GM12878 (cell line): ENCODE data around the gene LLPH. TPM values are rescaled to one million over a fixed set of nuclear protein-coding genes. Genes with fewer than 3 reads are reported as not detected.

Experiments used
- ATAC-seq: fragments of 200-7000 bp; cut with Tn5 transposase; 3 replicates; pipeline ENCODE4 v1.9.1; 2020; ENCODE audit warnings: mild to moderate bottlenecking, moderate library complexity
- BruUV-seq: library from RNA; stranded (reverse); fragments of 400-500 nt; replicated peaks from 2 replicates; lab custom pipeline; 2021; lab: Mats Ljungman, UMichigan
- CTCF ChIA-PET: fragments of 300-600 bp; sonication (Branson Sonifier 250); formaldehyde crosslinking; extraction: SDS; loops from one replicate; lab custom pipeline; 2021; ENCODE audit warnings: inconsistent platforms; lab: Yijun Ruan, JAX
- POLR2A ChIA-PET: fragments of 350-600 bp; formaldehyde crosslinking; extraction: SDS; loops from one replicate; lab custom pipeline; 2021; ENCODE audit warnings: inconsistent platforms; lab: Charles Lee
- RAD21 ChIA-PET: fragments of 300-600 bp; sonication (Branson Sonifier 250); formaldehyde crosslinking; loops from one replicate; lab custom pipeline; 2023; ENCODE audit warnings: antibody characterized with exemption; ENCODE audit not compliant: unreplicated experiment; lab: Charles Lee
- SMC1A ChIA-PET: fragments of 300-600 bp; sonication (Branson Sonifier 250); formaldehyde crosslinking; loops from one replicate; lab custom pipeline; 2023; ENCODE audit not compliant: unreplicated experiment, uncharacterized antibody; lab: Charles Lee
- DNase-seq: peaks from one replicate; pipeline ENCODE4 v3.0.0-alpha.2; 2011; ENCODE audit warnings: low read depth, low spot score
- FAIRE-seq: peaks from 3 replicates; lab custom pipeline; 2011; peaks lifted over from hg19 to GRCh38; lab: Jason Lieb, UNC
- H2AFZ ChIP-seq: 2 replicates; pipeline ENCODE4 v1.6.0; 2011; ENCODE audit warnings: low read depth, low read length, control low read depth; ENCODE audit not compliant: control insufficient read depth
- H3K27ac ChIP-seq: 2 replicates; pipeline ENCODE4 v1.5.1; 2011; ENCODE audit warnings: control low read depth; ENCODE audit not compliant: control insufficient read depth, insufficient read depth
- H3K27me3 ChIP-seq, 2 experiments: replicated peaks in 1 of 2; 2 replicates each; pipeline versions ENCODE4 v1.6.0 to v1.6.1; 2011; ENCODE audit warnings: low read length in 1 of 2; ENCODE audit not compliant: control insufficient read depth in 2 of 2, insufficient read depth in 2 of 2
- H3K36me3 ChIP-seq, 2 experiments: 2 replicates each; pipeline ENCODE4 v1.5.1; 2011; ENCODE audit warnings: low read length in 1 of 2; ENCODE audit not compliant: control insufficient read depth in 2 of 2, insufficient read depth in 2 of 2
- H3K4me1 ChIP-seq: 2 replicates; pipeline ENCODE4 v1.6.1; 2011; ENCODE audit warnings: mild to moderate bottlenecking, low read length, moderate library complexity, mixed read lengths; ENCODE audit not compliant: control insufficient read depth, insufficient read depth
- H3K4me2 ChIP-seq: 2 replicates; pipeline ENCODE4 v1.6.0; 2011; ENCODE audit warnings: control low read depth; ENCODE audit not compliant: control insufficient read depth, insufficient read depth
- H3K4me3 ChIP-seq: fragments of 200-600 bp; sonication (generic); 2 replicates; pipeline ENCODE4 v1.5.1; 2016
- H3K79me2 ChIP-seq: 2 replicates; pipeline ENCODE4 v1.6.0; 2011; ENCODE audit warnings: low read length; ENCODE audit not compliant: control insufficient read depth, insufficient read depth
- H3K9ac ChIP-seq: 2 replicates; pipeline ENCODE4 v1.8.0; 2011; ENCODE audit warnings: low read length, control low read depth, mixed read lengths; ENCODE audit not compliant: control insufficient read depth, insufficient read depth
- H3K9me3 ChIP-seq: replicated peaks from 3 replicates; pipeline ENCODE4 v1.5.1; 2011; ENCODE audit warnings: mild to moderate bottlenecking, low read length; ENCODE audit not compliant: control insufficient read depth, insufficient read depth
- H4K20me1 ChIP-seq: 2 replicates; pipeline ENCODE4 v1.6.0; 2011; ENCODE audit not compliant: control insufficient read depth, insufficient read depth
- BCLAF1 ChIP-seq: fragments of 450-650 bp; IDR thresholded peaks from 2 replicates; pipeline ENCODE4 v1.6.1; 2017; ENCODE audit warnings: antibody characterized with exemption, mild to moderate bottlenecking, moderate library complexity
- E4F1 ChIP-seq: fragments of 450-650 bp; IDR thresholded peaks from 2 replicates; pipeline ENCODE4 v1.6.1; 2018; ENCODE audit warnings: borderline replicate concordance, mild to moderate bottlenecking; ENCODE audit not compliant: partially characterized antibody
- HCFC1 ChIP-seq: fragments of 150-350 bp; IDR thresholded peaks from 2 replicates; pipeline ENCODE4 v1.6.1; 2014; ENCODE audit warnings: low read length
- JUND ChIP-seq: IDR thresholded peaks from 2 replicates; pipeline ENCODE4 v1.6.1; 2012; ENCODE audit warnings: low read depth, mild to moderate bottlenecking, low read length, improper control_type of control experiment, moderate library complexity
- KDM1A ChIP-seq: fragments of 200-600 bp; sonication (generic); IDR thresholded peaks from 2 replicates; pipeline ENCODE4 v1.6.1; 2016; ENCODE audit warnings: borderline replicate concordance
- PAX8 ChIP-seq: fragments of 450-650 bp; IDR thresholded peaks from 2 replicates; pipeline ENCODE4 v1.6.1; 2017; ENCODE audit warnings: mild to moderate bottlenecking, moderate library complexity
- POLR2AphosphoS2 ChIP-seq: IDR thresholded peaks from 2 replicates; pipeline ENCODE4 v1.6.1; 2011; ENCODE audit warnings: low read depth, mild to moderate bottlenecking, low read length, improper control_type of control experiment, moderate library complexity
- SIN3A ChIP-seq: IDR thresholded peaks from 2 replicates; pipeline ENCODE4 v1.6.1; 2012; ENCODE audit warnings: low read depth, low read length, improper control_type of control experiment
- SKIL ChIP-seq: fragments of 450-650 bp; IDR thresholded peaks from 2 replicates; pipeline ENCODE4 v1.6.1; 2017; ENCODE audit warnings: mild to moderate bottlenecking, low read depth, inconsistent platforms; ENCODE audit not compliant: poor library complexity, severe bottlenecking
- SMAD1 ChIP-seq: fragments of 450-650 bp; IDR thresholded peaks from 2 replicates; pipeline ENCODE4 v1.6.1; 2018; ENCODE audit warnings: mild to moderate bottlenecking, low read depth; ENCODE audit not compliant: partially characterized antibody
- SUZ12 ChIP-seq: fragments of 200-600 bp; sonication (generic); IDR thresholded peaks from one replicate; pipeline ENCODE4 v1.6.1; 2018; ENCODE audit warnings: antibody characterized with exemption, mild to moderate bottlenecking; ENCODE audit not compliant: unreplicated experiment
- TCF12 ChIP-seq: IDR thresholded peaks from 2 replicates; pipeline ENCODE4 v1.6.1; 2011; ENCODE audit warnings: low read depth, mild to moderate bottlenecking, low read length
- ZNF217 ChIP-seq: fragments of 450-650 bp; IDR thresholded peaks from 2 replicates; pipeline ENCODE4 v1.6.1; 2017; ENCODE audit warnings: antibody characterized with exemption, mild to moderate bottlenecking
- WGBS: methylation state at CpG from one replicate; pipeline ENCODE4 v1.1.6; 2016; ENCODE audit warnings: low lambda C conversion rate; ENCODE audit not compliant: insufficient replicate concordance, insufficient coverage; ENCODE audit errors: missing lambda C conversion rate; 5-methylcytosine and 5-hydroxymethylcytosine counted together
- in situ Hi-C: fragments of 300-500 bp; cut with MboI; formaldehyde crosslinking; loops from 9 replicates; pipeline ENCODE4 v1.14.3; 2018; ENCODE audit warnings: mixed read lengths
- intact Hi-C: fragments of 100-400 bp; cut with micrococcal nuclease; formaldehyde crosslinking; loops from one replicate; pipeline ENCODE4 v1.14.2; 2022; ENCODE audit not compliant: unreplicated experiment
- polyA plus RNA-seq, 11 experiments: library from polyadenylated mRNA; depleted of rRNA in 4 of 11; unstranded in 6 of 11; stranded (reverse) in 5 of 11; fragments of >200 nt; fragmentation: Nextera tagmentation in 4 of 11; fragmentation: Illumina TruSeq in 1 of 11; extraction: Ambion mirVana in 4 of 11; extraction: Trizol in 1 of 11; gene quantifications; 1 replicate in 1 of 11; 2 replicates in 10 of 11; pipeline versions ENCODE4 v1.2.1 to v1.2.3, GENCODE V29; 2011 to 2016; ENCODE audit warnings: inconsistent platforms in 2 of 11, missing spikeins in 2 of 11, low read depth in 1 of 11
- total RNA-seq, 4 experiments: library from RNA; depleted of rRNA in 3 of 4; stranded (reverse); fragments of >200 nt in 3 of 4; fragmentation: Illumina TruSeq in 1 of 4; extraction: Trizol in 1 of 4; gene quantifications; 2 replicates each; pipeline versions ENCODE4 v1.2.1 to v1.2.3, GENCODE V29; 2013 to 2021
- TF ChIP-seq, protein P1 (sequence below): fragments of 450-650 bp; IDR thresholded peaks from 2 replicates; pipeline ENCODE4 v1.6.1; 2017; ENCODE audit warnings: borderline replicate concordance

LLPH gene
- total and polyA plus RNA-seq, 10 of the 15 experiments (the other 5 are each of a cell fraction or from before 2014, with no cell fraction given): 15.2 to 107 (median 70.4) TPM

- no peak for TF ChIP-seq POLR2AphosphoS2
- TF ChIP-seq ZNF217: no peak
- no peak for TF ChIP-seq BCLAF1
- no peak for TF ChIP-seq JUND
- no peak for TF ChIP-seq SMAD1
- TF ChIP-seq PAX8: no peak
- TF ChIP-seq SIN3A: no peak
- no peak for TF ChIP-seq HCFC1
- TF ChIP-seq TCF12: no peak
Measured at GRCh38 chr12:66082744-66083143, 47.8 kb downstream of the LLPH start (continued).

GRCh38 chr12:66080791-66081190 is 49.8 kb downstream of the LLPH start:
- no TSS peak for BruUV-seq
- FAIRE-seq (no peak), DNase-seq (no peak), ATAC-seq (no peak)
- Histone ChIP-seq H4K20me1 (no peaks in the 10 kb centered on the region), H3K36me3 (no peaks in the 10 kb centered on the region), H3K4me3 (no peak overlapping the region), H3K4me1 (no peaks in the 10 kb centered on the region), H3K9me3 (peaks cover 3% of the 10 kb centered on the region; the same call in 2 of the 3 replicates), H3K9ac (no peak overlapping the region), H3K4me2 (no peak overlapping the region), H3K79me2 (no peaks in the 10 kb centered on the region), H2AFZ (no peak overlapping the region), H3K27me3 (no peaks in the 10 kb centered on the region), H3K27ac (no peak overlapping the region)
- RAD21 ChIA-PET: interaction anchor here (1.4 kb wide), 1 partner anchor 158 kb away, joined by 6 read pairs; no protein-coding TSS in a partner anchor
- SMC1A ChIA-PET: interaction anchor here (0.5 to 1.5 kb wide), 4 partner anchors 15 to 168 kb away, joined by 3 to 4 read pairs (median 4); no protein-coding TSS in a partner anchor
- POLR2A ChIA-PET: no interaction called here
- 11% methylated on average over 4 of the region's 4 CpGs for whole genome bisulfite sequencing
- in situ Hi-C loops: no loop called here
- CTCF ChIA-PET: interaction anchor here (0.6 to 2.0 kb wide), 3 partner anchors 38 to 478 kb away, joined by 3 to 5 read pairs (median 3); no protein-coding TSS in a partner anchor
- intact Hi-C loops: loop anchor here (10.0 kb wide), 1 partner anchor 396 kb away; no protein-coding TSS in a partner anchor
- TF ChIP-seq KDM1A: no peak
- no peak for TF ChIP-seq SKIL
- no peak for TF ChIP-seq E4F1
- TF ChIP-seq SUZ12: no peak
- TF ChIP-seq HCFC1: no peak
- TF ChIP-seq, protein P1, sequence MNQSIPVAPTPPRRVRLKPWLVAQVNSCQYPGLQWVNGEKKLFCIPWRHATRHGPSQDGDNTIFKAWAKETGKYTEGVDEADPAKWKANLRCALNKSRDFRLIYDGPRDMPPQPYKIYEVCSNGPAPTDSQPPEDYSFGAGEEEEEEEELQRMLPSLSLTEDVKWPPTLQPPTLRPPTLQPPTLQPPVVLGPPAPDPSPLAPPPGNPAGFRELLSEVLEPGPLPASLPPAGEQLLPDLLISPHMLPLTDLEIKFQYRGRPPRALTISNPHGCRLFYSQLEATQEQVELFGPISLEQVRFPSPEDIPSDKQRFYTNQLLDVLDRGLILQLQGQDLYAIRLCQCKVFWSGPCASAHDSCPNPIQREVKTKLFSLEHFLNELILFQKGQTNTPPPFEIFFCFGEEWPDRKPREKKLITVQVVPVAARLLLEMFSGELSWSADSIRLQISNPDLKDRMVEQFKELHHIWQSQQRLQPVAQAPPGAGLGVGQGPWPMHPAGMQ: no peak
